OCI-LY1 (cell line): Measurements from ENCODE around the gene TMIE.

Experiments
- EZH2 ChIP-seq: fragments of 200-600 bp; sonication (generic), shearing (Covaris generic); IDR thresholded peaks from 2 replicates; pipeline ENCODE4 v1.8.0; 2017; ENCODE audit warnings: borderline replicate concordance, mixed run types, mild to moderate bottlenecking, antibody characterized with exemption, low read length, moderate library complexity, mixed read lengths
- TF ChIP-seq, protein P1 (sequence below): fragments of 200-600 bp; sonication (generic), shearing (Covaris generic); IDR thresholded peaks from 2 replicates; pipeline ENCODE4 v1.5.1; 2017; ENCODE audit warnings: mild to moderate bottlenecking, antibody characterized with exemption, low read length, moderate library complexity, mixed read lengths

DNA sequence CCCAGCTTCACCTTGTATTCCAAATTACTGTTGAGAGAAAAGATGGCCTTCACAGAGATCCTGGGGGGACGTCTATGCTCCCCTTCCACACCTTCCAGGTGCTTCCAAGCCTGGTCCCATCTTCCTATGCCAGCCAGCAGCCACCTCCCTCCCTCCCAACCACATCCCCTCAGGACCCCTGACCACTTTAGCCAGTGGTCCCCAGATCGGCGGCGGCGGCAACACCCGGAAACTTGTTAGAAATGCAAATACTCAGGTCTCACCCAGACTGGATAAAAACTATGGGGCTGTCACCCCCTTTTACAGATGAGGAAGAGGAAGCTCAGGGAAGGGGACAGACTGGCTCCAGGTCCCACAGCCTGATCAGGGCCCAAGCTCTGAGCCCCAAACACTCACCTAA lies 54.5 kb downstream of the TMIE start:
- no peak for TF ChIP-seq EZH2
- TF ChIP-seq, protein P1, sequence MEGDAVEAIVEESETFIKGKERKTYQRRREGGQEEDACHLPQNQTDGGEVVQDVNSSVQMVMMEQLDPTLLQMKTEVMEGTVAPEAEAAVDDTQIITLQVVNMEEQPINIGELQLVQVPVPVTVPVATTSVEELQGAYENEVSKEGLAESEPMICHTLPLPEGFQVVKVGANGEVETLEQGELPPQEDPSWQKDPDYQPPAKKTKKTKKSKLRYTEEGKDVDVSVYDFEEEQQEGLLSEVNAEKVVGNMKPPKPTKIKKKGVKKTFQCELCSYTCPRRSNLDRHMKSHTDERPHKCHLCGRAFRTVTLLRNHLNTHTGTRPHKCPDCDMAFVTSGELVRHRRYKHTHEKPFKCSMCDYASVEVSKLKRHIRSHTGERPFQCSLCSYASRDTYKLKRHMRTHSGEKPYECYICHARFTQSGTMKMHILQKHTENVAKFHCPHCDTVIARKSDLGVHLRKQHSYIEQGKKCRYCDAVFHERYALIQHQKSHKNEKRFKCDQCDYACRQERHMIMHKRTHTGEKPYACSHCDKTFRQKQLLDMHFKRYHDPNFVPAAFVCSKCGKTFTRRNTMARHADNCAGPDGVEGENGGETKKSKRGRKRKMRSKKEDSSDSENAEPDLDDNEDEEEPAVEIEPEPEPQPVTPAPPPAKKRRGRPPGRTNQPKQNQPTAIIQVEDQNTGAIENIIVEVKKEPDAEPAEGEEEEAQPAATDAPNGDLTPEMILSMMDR, result no peak
